ENCODE measurements around the gene DNAL1.

GRCh38 chr14:73739899-73740617 lies 95.3 kb downstream of the DNAL1 start:
- no peak for TF ChIP-seq CTCF (IDR thresholded peaks at IDR 0.05)
- TF ChIP-seq EZH2phosphoT487 (IDR thresholded peaks at IDR 0.05): no peak
